Mesothelial cell of epicardium (in vitro differentiated cells): Measurements from ENCODE around the gene TMEM87B. TPM values are rescaled to one million over a fixed set of nuclear protein-coding genes. Genes with fewer than 3 reads are reported as not detected.

Experiments
- DNase-seq, 2 experiments: peaks; one replicate each; pipeline ENCODE4 v3.0.0; 2021; ENCODE audit warnings: low spot score in 2 of 2; ENCODE audit not compliant: unreplicated experiment in 2 of 2
- H3K27ac Mint-ChIP-seq: 2 replicates; pipeline ENCODE4 v1.8.0; 2021; ENCODE audit warnings: mixed read lengths
- H3K27me3 Mint-ChIP-seq: 2 replicates; pipeline ENCODE4 v1.8.0; 2021; ENCODE audit warnings: low read depth, mixed read lengths
- H3K36me3 Mint-ChIP-seq: 2 replicates; pipeline ENCODE4 v1.8.0; 2021; ENCODE audit warnings: mixed read lengths
- H3K4me1 Mint-ChIP-seq: 2 replicates; pipeline ENCODE4 v1.8.0; 2021; ENCODE audit warnings: mixed read lengths
- H3K4me3 Mint-ChIP-seq: 2 replicates; pipeline ENCODE4 v1.8.0; 2021; ENCODE audit warnings: mild to moderate bottlenecking, moderate library complexity, mixed read lengths
- H3K9me3 Mint-ChIP-seq: 2 replicates; pipeline ENCODE4 v1.8.0; 2021; ENCODE audit warnings: mixed read lengths
- CTCF ChIP-seq: fragments of 200-600 bp; sonication (generic); IDR thresholded peaks from one replicate; pipeline ENCODE4 v1.5.0; 2021; ENCODE audit warnings: antibody characterized with exemption; ENCODE audit not compliant: unreplicated experiment
- total RNA-seq: library from RNA; stranded (reverse); gene quantifications from 3 replicates; pipeline ENCODE4 v1.2.1, GENCODE V29; 2021

Gene TMEM87B
- total RNA-seq, 1 donor from 2014 or later = 19.4 TPM

GRCh38 chr2:112140205-112140802 lies 85.2 kb downstream of the TMEM87B start:
- no peak overlapping the region for H3K27ac Mint-ChIP-seq

GRCh38 chr2:112140899-112141625 lies 86.0 kb downstream of the TMEM87B start:
- no peak overlapping the region for H3K27ac Mint-ChIP-seq
- H3K4me1 Mint-ChIP-seq = peaks cover 18% of the 10 kb centered on the region
- peak overlapping the region; percentile 61 for H3K4me3 Mint-ChIP-seq
- no peaks in the 10 kb centered on the region for H3K9me3 Mint-ChIP-seq
- DNase-seq = no peak
- peaks cover 1% of the 10 kb centered on the region for H3K36me3 Mint-ChIP-seq
- H3K27me3 Mint-ChIP-seq = peaks cover 57% of the 10 kb centered on the region
- TF ChIP-seq CTCF = no peak

More at GRCh38 chr2:112140205-112140802, 85.2 kb downstream of the TMEM87B start:
- DNase-seq = no peak
- Mint-ChIP-seq H3K4me1 (peaks cover 18% of the 10 kb centered on the region), H3K9me3 (no peaks in the 10 kb centered on the region), H3K27me3 (peaks cover 62% of the 10 kb centered on the region), H3K36me3 (peaks cover 1% of the 10 kb centered on the region), H3K4me3 (peak overlapping the region; percentile 61)
- TF ChIP-seq CTCF = no peak

GRCh38 chr2:112141626-112142007 lies 86.5 kb downstream of the TMEM87B start:
- no peak for TF ChIP-seq CTCF
- H3K27ac Mint-ChIP-seq = no peak overlapping the region
- H3K4me1 Mint-ChIP-seq = peaks cover 18% of the 10 kb centered on the region
- H3K36me3 Mint-ChIP-seq = peaks cover 1% of the 10 kb centered on the region
- no peak overlapping the region for H3K4me3 Mint-ChIP-seq
- H3K27me3 Mint-ChIP-seq = peaks cover 51% of the 10 kb centered on the region
- DNase-seq = no peak
- no peaks in the 10 kb centered on the region for H3K9me3 Mint-ChIP-seq

- H3K27ac Mint-ChIP-seq = no peak overlapping the region
- peaks cover 15% of the 10 kb centered on the region for H3K4me1 Mint-ChIP-seq
- no peak overlapping the region for H3K4me3 Mint-ChIP-seq
- no peaks in the 10 kb centered on the region for H3K9me3 Mint-ChIP-seq
- H3K36me3 Mint-ChIP-seq = peaks cover 1% of the 10 kb centered on the region
- peaks cover 41% of the 10 kb centered on the region for H3K27me3 Mint-ChIP-seq
- DNase-seq = no peak
- TF ChIP-seq CTCF = no peak
Measured at GRCh38 chr2:112142525-112143078, 87.5 kb downstream of the TMEM87B start.

GRCh38 chr2:112143150-112143549 lies 88.1 kb downstream of the TMEM87B start:
- H3K27me3 Mint-ChIP-seq = peaks cover 37% of the 10 kb centered on the region
- DNase-seq = no peak
- no peak for TF ChIP-seq CTCF
- H3K27ac Mint-ChIP-seq = no peak overlapping the region
- no peak overlapping the region for H3K4me3 Mint-ChIP-seq
- H3K4me1 Mint-ChIP-seq = peaks cover 11% of the 10 kb centered on the region
- H3K36me3 Mint-ChIP-seq = peaks cover 1% of the 10 kb centered on the region
- no peaks in the 10 kb centered on the region for H3K9me3 Mint-ChIP-seq
